Stimulated activated CD8-positive, alpha-beta memory T cell treated with anti-CD3 and anti-CD28 coated beads, Interleukin-4, amount 100 ng/mL, for 48 hours (primary cell): ENCODE results near the gene FAM131C.
A peak's percentile ranks its signal among the peaks of the same experiment; 100 is the strongest.

Source experiments
- DNase-seq: peaks from one replicate; pipeline ENCODE4 v3.0.0-alpha.2; 2020

Gene FAM131C

DNA sequence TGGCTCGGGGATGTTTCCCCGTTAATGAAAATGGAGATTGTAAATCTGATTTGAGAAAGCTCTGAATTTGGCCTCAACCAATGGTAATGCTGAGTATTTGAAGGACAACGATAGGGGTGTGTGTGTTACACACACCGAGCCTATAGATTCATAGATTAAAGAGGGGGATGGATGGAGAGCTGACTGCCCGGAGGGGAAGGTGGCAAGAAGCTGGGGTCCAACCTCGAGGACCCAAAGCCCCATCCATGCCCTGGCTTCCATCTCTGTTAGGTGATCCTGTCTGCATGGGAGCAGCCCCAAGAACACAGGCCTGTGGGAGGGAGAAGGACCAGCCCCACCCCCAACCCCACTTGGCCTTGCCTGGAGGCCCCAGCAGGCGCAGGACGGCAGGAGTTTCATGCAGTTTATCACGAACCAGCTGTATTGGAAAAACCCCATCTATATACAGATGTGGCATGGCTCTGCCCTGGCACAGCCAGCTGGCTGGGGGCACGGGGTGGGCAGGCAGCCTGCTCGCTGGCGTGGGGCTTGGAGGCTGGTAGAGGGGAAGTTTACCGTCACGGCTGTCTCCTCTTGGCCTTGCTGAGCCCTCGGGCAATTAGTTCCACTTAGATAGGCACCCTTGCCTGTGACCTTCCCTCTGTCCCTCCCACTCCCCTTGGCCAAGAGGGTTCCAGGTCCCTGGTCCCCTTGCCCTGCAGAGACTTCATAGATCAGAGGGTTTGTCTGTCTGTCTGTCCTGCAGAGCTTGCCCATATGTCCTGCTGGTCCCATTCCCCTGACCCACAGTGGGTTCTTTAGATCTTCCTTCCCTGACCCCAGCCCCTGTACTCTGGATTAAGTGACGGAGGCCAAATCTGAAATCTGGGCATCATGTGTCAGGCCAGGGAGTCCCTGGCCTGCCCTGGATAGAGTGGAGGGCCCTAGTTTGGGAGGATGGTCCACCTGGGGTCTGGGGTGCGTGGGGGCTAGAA, 58.7 kb downstream of the FAM131C start:
- no peak for DNase-seq

DNA sequence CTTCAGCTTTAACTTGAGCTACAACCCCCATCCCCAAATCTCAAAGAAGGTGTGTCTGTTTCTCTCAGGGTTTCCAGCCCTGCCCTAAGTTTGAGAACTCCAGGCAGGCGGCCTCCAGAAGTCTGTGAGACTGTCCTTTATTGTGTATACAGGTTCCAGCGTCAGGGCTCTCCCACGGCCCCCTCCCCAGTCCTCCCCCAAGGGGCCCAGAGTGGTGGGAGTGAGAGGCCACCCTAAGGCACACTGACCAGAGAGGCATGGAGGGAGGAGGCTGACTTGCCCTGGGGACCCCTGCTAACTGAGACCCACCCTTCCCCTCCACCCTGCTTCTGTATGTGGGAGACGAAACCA, 59.6 kb downstream of the FAM131C start:
- no peak for DNase-seq

DNA sequence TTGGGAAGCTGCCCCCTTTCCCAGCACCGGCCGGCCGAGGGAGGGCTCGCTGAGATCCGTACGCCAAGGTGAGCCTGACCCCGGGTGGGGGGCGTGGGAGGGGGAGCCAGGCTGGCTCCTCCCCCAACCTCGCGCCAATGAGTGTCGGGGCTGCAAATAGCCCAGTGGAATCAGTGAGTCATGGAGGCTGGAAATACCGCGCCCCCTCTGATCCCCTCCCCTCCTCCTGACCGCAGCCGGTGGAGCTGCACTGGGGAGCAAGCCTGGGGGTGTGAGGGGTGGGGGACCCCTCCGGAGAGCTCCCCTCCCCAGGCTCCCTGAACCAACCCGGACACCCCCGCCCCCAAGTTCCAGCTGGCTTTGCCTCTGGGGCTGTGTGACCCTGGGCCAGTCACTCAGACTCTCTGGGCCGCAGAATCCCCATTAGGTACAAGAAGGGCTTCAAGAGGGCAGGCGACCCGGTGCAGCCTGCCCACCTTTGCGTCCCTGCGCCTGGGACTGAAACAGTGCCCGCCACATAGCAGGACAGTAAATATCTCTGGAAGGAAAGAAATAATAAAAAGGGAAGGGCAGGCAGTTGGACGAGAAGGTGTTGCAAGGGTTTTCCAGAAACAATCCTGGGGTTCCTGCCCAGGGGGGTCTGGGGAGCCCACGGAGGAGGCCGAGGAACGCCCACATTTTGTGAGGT, 60.1 kb downstream of the FAM131C start:
- DNase-seq: peak; percentile 66

GRCh38 chr1:16012590-16013219, 60.7 kb downstream of the FAM131C start:
- peak; percentile 57 for DNase-seq

GRCh38 chr1:16011936-16012589, 61.4 kb downstream of the FAM131C start:
- DNase-seq: no peak

DNA sequence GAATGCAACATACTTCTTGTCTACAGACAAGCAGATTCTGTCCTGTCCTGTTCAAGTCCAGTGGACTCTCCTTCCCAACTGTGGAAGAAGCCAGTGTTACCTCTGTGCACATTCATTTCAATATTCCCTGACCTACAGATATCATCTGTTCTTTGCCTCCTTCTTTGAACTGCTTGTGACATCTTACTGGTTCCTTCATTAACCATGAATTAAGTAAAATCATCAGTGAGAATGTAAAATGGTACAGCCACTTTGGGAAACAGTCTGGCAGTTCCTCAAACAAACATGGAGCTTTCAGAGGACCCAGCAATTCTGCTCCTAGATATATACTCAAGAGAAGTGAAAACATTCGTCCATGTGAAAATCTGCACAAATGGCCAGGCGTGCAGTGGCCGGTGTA, 62.6 kb downstream of the FAM131C start:
- no peak for DNase-seq

DNA sequence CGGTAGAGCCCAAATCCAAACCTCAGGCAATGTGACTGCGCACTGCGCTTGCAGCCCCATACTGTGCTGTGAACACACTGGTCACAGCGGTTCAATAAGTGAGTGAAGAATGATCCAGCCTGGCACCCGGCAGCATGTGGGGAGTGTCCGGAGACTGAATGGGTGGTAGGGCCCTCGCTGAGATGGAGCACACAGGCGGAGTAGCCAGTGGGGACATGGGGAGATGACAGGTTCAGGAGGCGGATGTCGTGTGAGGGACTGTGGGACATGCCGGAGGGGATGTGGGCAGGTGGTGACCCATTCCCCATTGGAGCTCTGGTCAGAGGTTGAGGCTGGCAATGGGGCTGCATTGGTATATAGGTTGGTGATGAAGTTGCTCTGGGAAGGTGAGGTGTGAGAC, 63.8 kb downstream of the FAM131C start:
- no peak for DNase-seq

- peak; percentile 91 for DNase-seq
Observed at GRCh38 chr1:16009030-16009460, 64.4 kb downstream of the FAM131C start.
